KMS-11 (cell line): ENCODE results near the gene BCAT1.

Experiments
- H2AFZ ChIP-seq: fragments of 200-600 bp; sonication (generic); 2 replicates; pipeline ENCODE4 v1.6.1; 2016; ENCODE audit warnings: antibody characterized with exemption, mixed run types, low read depth
- H3K27ac ChIP-seq: fragments of 200-600 bp; sonication (generic); 2 replicates; pipeline ENCODE4 v1.6.1; 2016; ENCODE audit warnings: mild to moderate bottlenecking, mixed run types
- H3K27me3 ChIP-seq: fragments of 200-600 bp; sonication (generic); 2 replicates; pipeline ENCODE4 v1.6.1; 2017; ENCODE audit warnings: mild to moderate bottlenecking, low read depth, mixed run types, moderate library complexity; ENCODE audit not compliant: insufficient read depth
- H3K36me3 ChIP-seq: fragments of 200-600 bp; sonication (generic); 2 replicates; pipeline ENCODE4 v1.6.1; 2017; ENCODE audit warnings: mild to moderate bottlenecking, mixed run types; ENCODE audit not compliant: insufficient read depth
- H3K4me1 ChIP-seq: fragments of 200-600 bp; sonication (generic); 2 replicates; pipeline ENCODE4 v1.6.1; 2016; ENCODE audit warnings: mild to moderate bottlenecking, low read depth, mixed run types; ENCODE audit not compliant: poor library complexity, severe bottlenecking
- H3K4me2 ChIP-seq: fragments of 200-600 bp; sonication (generic); 2 replicates; pipeline ENCODE4 v1.7.0; 2016; ENCODE audit warnings: mild to moderate bottlenecking, mixed run types
- H3K4me3 ChIP-seq: fragments of 200-600 bp; sonication (generic); IDR thresholded peaks from 2 replicates; pipeline ENCODE4 v1.6.1; 2017; ENCODE audit warnings: low read depth, low read length, mixed read lengths; ENCODE audit not compliant: insufficient read depth
- H3K79me2 ChIP-seq: fragments of 200-600 bp; sonication (generic); 2 replicates; pipeline ENCODE4 v1.6.1; 2016; ENCODE audit warnings: low read depth, mixed run types; ENCODE audit not compliant: insufficient read depth
- H3K9ac ChIP-seq: fragments of 200-600 bp; sonication (generic); 2 replicates; pipeline ENCODE4 v1.6.1; 2016; ENCODE audit warnings: mild to moderate bottlenecking, mixed run types
- H4K20me1 ChIP-seq: fragments of 200-600 bp; sonication (generic); 2 replicates; pipeline ENCODE4 v1.6.1; 2016; ENCODE audit warnings: mild to moderate bottlenecking, mixed run types; ENCODE audit not compliant: insufficient read depth
- TF ChIP-seq, protein P1 (sequence below): fragments of 200-600 bp; sonication (generic); conservative IDR thresholded peaks from 2 replicates; pipeline ENCODE4 v1.6.1; 2017; ENCODE audit warnings: low read depth, mild to moderate bottlenecking, antibody characterized with exemption, low read length, moderate library complexity, mixed read lengths

Gene BCAT1

DNA sequence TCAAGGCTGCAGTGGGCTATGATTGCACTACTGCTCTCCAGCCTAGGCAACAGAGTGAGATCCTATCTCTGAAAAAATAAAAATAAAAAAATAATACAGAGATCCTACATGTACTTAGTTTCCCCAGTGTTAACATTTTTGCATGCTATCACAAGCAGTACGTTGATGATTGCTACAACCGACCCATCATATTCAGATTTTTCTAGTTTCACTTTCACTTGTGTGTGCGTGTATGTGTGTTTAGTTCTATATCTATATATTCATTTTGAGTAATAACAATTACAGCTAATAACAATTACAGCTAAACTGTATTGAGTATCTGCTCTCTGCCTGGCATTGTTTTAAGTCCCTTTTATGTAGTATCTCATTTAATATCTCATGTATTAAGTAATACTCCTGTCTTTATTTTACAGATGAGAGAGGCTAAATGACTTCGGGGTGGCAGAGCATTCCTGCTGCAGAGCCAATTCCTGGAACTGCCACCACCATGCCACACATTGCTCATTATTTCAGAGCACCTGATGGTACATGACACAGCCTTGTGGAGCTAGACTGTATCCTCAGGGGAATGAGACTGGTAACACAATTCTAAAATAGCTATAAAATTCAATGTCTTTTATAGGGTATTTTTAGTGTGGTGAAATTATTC is 153.1 kb downstream of the BCAT1 start:
- Histone ChIP-seq H2AFZ (no peak overlapping the region), H3K4me2 (no peak overlapping the region), H3K27me3 (no peaks in the 10 kb centered on the region), H3K4me1 (no peaks in the 10 kb centered on the region), H3K9ac (no peak overlapping the region), H3K79me2 (no peaks in the 10 kb centered on the region), H3K36me3 (no peaks in the 10 kb centered on the region), H3K4me3 (no peak overlapping the region), H3K27ac (no peak overlapping the region), H4K20me1 (no peaks in the 10 kb centered on the region)
- TF ChIP-seq, protein P1, sequence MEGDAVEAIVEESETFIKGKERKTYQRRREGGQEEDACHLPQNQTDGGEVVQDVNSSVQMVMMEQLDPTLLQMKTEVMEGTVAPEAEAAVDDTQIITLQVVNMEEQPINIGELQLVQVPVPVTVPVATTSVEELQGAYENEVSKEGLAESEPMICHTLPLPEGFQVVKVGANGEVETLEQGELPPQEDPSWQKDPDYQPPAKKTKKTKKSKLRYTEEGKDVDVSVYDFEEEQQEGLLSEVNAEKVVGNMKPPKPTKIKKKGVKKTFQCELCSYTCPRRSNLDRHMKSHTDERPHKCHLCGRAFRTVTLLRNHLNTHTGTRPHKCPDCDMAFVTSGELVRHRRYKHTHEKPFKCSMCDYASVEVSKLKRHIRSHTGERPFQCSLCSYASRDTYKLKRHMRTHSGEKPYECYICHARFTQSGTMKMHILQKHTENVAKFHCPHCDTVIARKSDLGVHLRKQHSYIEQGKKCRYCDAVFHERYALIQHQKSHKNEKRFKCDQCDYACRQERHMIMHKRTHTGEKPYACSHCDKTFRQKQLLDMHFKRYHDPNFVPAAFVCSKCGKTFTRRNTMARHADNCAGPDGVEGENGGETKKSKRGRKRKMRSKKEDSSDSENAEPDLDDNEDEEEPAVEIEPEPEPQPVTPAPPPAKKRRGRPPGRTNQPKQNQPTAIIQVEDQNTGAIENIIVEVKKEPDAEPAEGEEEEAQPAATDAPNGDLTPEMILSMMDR, result no peak

DNA sequence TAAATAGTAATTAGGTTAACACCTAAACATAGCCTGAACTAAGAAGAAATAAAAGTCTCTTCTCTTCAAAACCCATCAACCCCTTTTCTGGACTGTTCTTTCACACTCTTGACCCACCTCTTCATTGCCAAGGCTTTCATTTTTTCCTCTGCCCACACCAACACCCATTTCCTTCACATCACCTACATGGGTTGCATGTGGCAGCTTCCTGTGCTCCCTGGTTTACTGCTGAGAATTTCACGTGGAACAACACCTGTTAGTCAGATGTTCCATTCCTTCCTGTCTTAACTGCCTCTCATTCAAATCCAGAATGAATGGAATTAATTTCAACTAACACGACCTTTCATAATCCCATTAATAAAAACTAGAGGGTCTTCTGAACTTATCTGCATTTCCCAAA is 157.3 kb downstream of the BCAT1 start:
- no peaks in the 10 kb centered on the region for H3K27me3 ChIP-seq
- H4K20me1 ChIP-seq, result no peaks in the 10 kb centered on the region
- H2AFZ ChIP-seq, result no peak overlapping the region
- H3K9ac ChIP-seq, result no peak overlapping the region
- H3K4me1 ChIP-seq, result no peaks in the 10 kb centered on the region
- TF ChIP-seq, protein P1, result no peak
- no peaks in the 10 kb centered on the region for H3K36me3 ChIP-seq
- H3K4me3 ChIP-seq, result no peak overlapping the region
- no peaks in the 10 kb centered on the region for H3K79me2 ChIP-seq
- H3K4me2 ChIP-seq, result no peak overlapping the region
- no peak overlapping the region for H3K27ac ChIP-seq

DNA sequence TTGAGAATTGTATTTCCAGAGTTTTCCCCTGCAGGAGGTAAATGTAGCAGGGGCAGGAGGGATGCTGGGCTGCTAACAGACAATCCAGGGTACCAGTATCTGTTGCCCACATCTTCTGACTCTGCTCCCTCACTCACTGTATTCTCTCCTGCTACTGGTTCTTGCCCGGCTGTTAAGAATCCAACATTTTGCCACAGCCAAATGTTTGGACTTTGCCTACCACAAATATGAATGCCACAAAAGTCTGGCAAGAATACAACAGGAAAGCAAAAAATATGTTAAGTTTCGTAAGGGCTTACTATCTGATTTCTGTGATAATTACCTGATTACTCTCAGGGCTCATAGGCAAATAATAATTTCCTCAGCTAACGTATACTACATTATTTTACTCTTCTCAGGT is 160.0 kb downstream of the BCAT1 start:
- Histone ChIP-seq H4K20me1 (no peaks in the 10 kb centered on the region), H2AFZ (no peak overlapping the region), H3K4me3 (no peak overlapping the region), H3K4me2 (no peak overlapping the region), H3K4me1 (no peaks in the 10 kb centered on the region), H3K27ac (no peak overlapping the region), H3K27me3 (no peaks in the 10 kb centered on the region), H3K9ac (no peak overlapping the region), H3K36me3 (no peaks in the 10 kb centered on the region), H3K79me2 (no peaks in the 10 kb centered on the region)
- TF ChIP-seq, protein P1, result no peak

DNA sequence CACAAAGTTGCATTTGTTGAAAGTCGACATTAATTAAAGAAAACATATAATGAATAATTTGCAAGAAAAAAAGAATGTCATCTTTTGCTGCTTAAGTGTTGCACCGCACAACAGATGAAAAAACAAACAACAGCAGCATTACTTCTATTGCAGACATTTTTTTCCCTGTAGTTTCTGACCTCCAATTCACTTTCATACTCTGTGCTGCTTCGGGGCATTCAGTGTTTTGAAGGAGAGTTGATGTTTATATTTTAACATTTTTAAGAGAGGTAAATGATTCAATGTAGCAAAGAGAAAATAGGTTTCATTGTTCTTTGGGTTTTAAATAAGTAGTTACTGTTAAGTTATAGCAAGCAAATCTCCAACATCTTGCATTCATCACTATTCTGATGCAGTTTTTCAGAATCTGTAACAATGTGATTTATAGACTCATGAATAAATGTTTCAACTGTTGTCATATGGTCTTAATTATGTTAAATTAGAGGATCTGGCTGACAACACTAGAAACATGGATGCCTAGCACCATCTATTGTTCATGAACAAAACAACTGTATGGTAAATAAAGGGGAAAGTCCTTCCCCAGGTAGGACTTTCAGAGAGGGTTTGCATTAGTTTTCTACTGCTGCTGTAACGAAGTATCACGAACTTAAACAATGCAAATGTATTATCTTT is 168.1 kb downstream of the BCAT1 start:
- TF ChIP-seq, protein P1, result no peak
- Histone ChIP-seq H2AFZ (no peak overlapping the region), H4K20me1 (no peaks in the 10 kb centered on the region), H3K4me3 (no peak overlapping the region), H3K36me3 (no peaks in the 10 kb centered on the region), H3K4me2 (no peak overlapping the region), H3K79me2 (no peaks in the 10 kb centered on the region), H3K27ac (no peak overlapping the region), H3K4me1 (no peaks in the 10 kb centered on the region), H3K9ac (no peak overlapping the region), H3K27me3 (no peaks in the 10 kb centered on the region)
